ENCODE data around the gene ZBTB38. TPM values are rescaled to one million over a fixed set of nuclear protein-coding genes. Genes with fewer than 3 reads are reported as not detected.

ZBTB38 gene
- total RNA-seq, 3 donors from 2014 or later (not counting 1 experiment from before 2014, with no cell fraction given): 40.3 to 68.3 (median 56.7) TPM

DNA sequence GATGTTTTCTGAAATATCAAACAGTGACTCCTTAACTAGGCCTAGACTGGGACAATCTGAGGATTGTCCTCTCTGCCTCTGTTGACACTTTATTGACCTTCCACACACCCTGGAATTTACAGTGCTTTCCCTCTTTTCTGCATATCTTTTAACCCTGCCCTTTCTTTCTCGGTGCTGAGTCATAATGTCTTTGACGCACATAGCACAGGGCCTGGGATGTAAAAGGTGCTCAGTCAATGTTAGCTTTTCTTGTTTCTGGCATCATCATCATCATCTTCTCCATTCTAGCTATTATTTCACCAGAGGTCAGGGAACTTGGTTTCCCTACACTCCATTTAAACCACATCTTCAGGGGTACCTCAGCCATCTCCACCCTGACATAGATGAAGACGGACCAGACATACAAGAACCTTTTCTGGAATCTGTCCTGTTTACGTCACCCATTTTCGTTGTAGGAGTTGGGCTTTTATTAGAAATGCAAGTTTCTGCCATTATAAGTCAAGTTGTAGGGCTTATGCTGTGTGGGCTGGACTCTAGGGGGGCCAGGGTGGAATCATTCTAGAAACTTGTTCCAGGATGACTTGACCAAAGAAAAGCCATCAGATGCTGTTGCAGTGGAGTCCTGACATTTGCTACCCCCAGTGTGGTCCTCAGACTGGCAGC, 46.6 kb downstream of the ZBTB38 start:
- peaks cover 31% of the 10 kb centered on the region for H3K36me3 ChIP-seq (ENCODE audit: control insufficient read depth, insufficient read depth, low read length)
- intact Hi-C loops (cut with micrococcal nuclease): loop anchor here (5.0 kb wide), 1 partner anchor 38 kb away; no protein-coding TSS in a partner anchor
- peak overlapping the region; percentile 18 for H3K27ac ChIP-seq (ENCODE audit: low read length)
- H3K4me1 ChIP-seq (ENCODE audit: control insufficient read depth, insufficient read depth, low read length): peaks cover 43% of the 10 kb centered on the region
- Mint-ChIP-seq H3K4me3 (no peak overlapping the region), H3K4me1 (peaks cover 69 to 76% of the 10 kb centered on the region in 2 donors), H3K9me3 (no peaks in the 10 kb centered on the region), H3K27ac (peak overlapping the region; percentile 96 to 98), H3K36me3 (peaks cover 32% of the 10 kb centered on the region), H3K27me3 (ENCODE audit: low read depth in 2 of 2) (no peaks in the 10 kb centered on the region)
- H3K4me3 ChIP-seq (ENCODE audit: low read length): no peak overlapping the region
- no peaks in the 10 kb centered on the region for H3K27me3 ChIP-seq (ENCODE audit: control insufficient read depth, insufficient read depth, low read length)
- TF ChIP-seq, protein P1, sequence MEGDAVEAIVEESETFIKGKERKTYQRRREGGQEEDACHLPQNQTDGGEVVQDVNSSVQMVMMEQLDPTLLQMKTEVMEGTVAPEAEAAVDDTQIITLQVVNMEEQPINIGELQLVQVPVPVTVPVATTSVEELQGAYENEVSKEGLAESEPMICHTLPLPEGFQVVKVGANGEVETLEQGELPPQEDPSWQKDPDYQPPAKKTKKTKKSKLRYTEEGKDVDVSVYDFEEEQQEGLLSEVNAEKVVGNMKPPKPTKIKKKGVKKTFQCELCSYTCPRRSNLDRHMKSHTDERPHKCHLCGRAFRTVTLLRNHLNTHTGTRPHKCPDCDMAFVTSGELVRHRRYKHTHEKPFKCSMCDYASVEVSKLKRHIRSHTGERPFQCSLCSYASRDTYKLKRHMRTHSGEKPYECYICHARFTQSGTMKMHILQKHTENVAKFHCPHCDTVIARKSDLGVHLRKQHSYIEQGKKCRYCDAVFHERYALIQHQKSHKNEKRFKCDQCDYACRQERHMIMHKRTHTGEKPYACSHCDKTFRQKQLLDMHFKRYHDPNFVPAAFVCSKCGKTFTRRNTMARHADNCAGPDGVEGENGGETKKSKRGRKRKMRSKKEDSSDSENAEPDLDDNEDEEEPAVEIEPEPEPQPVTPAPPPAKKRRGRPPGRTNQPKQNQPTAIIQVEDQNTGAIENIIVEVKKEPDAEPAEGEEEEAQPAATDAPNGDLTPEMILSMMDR (IDR thresholded peaks at IDR 0.05): no peak
- 94% methylated on average over 5 of the region's 5 CpGs for WGBS (ENCODE audit: insufficient coverage)
- ATAC-seq: no peak
- H3K9me3 ChIP-seq (ENCODE audit: control insufficient read depth, insufficient read depth, low read length): no peaks in the 10 kb centered on the region
- DNase-seq: peak in 1 of 2 donors; percentile 28

GRCh38 chr3:141415953-141416352, 47.6 kb downstream of the ZBTB38 start:
- TF ChIP-seq, protein P1 (IDR thresholded peaks at IDR 0.05): no peak
- Mint-ChIP-seq H3K4me1 (peaks cover 70 to 78% of the 10 kb centered on the region in 2 donors), H3K27ac (no peak overlapping the region), H3K27me3 (ENCODE audit: low read depth in 2 of 2) (no peaks in the 10 kb centered on the region), H3K36me3 (peaks cover 32% of the 10 kb centered on the region), H3K4me3 (no peak overlapping the region), H3K9me3 (no peaks in the 10 kb centered on the region)
- WGBS (ENCODE audit: insufficient coverage): 96% methylated on average over 3 of the region's 3 CpGs
- Histone ChIP-seq H3K27me3 (ENCODE audit: control insufficient read depth, insufficient read depth, low read length) (no peaks in the 10 kb centered on the region), H3K4me3 (ENCODE audit: low read length) (no peak overlapping the region), H3K27ac (ENCODE audit: low read length) (no peak overlapping the region), H3K4me1 (ENCODE audit: control insufficient read depth, insufficient read depth, low read length) (peaks cover 33% of the 10 kb centered on the region), H3K9me3 (ENCODE audit: control insufficient read depth, insufficient read depth, low read length) (no peaks in the 10 kb centered on the region), H3K36me3 (ENCODE audit: control insufficient read depth, insufficient read depth, low read length) (peaks cover 31% of the 10 kb centered on the region)
- DNase-seq (no peak), ATAC-seq (no peak)
- intact Hi-C loops (cut with micrococcal nuclease): no loop called here

Other genes with a start within 250 kb of the ZBTB38 start
- 10 to 100 TPM; 13.0 to 32.4 (median 21.7) TPM for gene PXYLP1, start 136.7 kb upstream of the ZBTB38 start, total RNA-seq
- gene RASA2, start 118.5 kb downstream of the ZBTB38 start, total RNA-seq: 10 to 100 TPM; 93.9 to 99.4 (median 97.0) TPM

All from natural killer cell (primary cell).